NCI-H1436 (cell line): ENCODE measurements around the gene GABBR2.
"Not testable (repeated sequence)": the region's sequence is repeated elsewhere in the genome, so short reads cannot be mapped to it uniquely, and the experiment has no call there.

Source experiments
- DNase-seq: peaks from one replicate; lab custom pipeline; 2025; lab: John Stamatoyannopoulos, UW

GABBR2 gene

DNA sequence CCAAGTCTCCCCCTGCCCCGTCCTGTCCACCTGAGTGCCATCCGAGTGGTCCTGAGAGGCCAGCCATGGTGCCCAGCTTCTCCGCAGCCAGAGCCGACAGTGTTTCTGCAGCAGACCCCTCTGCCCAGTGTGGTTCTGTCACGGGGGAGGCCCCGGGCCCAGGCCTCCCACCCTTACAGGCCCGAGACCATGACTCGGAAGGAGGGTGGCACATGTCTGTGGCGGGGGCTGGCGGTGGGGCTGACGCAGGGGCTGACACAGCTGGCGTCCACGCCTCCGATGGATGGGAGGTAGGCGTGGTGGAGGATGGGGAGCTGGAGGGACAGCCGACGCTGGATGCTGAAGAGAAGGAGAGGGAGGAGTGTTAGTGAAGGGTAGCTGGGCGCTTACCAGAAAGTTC, 418.3 kb downstream of the GABBR2 start:
- DNase-seq, result no peak

DNA sequence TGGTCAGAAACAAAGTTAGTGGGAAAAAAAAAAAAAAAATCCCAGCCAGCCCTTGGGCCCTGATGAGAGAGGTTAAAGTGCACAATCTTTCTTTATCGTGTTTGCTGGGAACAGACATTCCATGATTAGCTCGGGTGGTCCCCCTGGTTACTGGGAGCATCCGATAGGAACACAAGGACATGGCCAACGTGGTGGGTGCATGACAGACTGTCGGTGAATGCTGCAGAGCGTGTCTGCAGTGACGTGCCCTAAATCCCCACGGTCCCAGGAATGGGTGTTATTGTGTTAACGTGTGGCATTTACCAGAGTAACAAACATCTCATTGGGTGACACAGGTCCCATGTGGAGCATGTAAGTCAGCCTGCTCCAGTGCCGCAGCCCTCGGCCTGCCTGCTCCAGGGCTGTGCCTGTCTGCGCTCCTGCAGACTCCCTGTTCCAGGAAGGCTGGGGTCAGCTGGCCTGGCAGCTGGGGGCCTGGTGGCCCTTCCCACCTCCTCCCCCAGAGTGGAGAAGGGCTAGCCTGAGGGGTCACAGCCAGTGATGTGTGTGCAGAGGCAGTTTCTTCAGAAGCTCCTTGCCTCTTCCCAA, 419.0 kb downstream of the GABBR2 start:
- no peak for DNase-seq

DNA sequence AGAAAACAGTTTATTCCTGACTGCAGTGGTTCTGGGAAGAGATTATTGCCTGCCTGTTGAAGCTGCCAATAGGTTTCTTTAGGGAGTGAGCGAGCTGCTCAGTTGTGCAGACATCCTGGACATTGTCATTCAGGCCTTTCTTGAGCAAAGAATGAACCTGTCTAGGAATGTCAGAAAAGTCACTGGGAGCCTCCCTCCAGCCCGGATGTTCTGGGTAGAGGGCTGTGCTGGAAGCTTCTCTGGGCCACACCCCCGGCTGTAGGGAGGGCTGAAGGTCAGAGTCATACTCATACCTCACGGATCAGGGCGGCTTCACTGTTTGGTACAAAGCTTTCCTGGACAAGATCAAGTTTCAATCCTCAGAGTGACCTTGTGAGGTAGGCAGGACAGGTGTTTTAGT, 419.9 kb downstream of the GABBR2 start:
- DNase-seq, result no peak

DNA sequence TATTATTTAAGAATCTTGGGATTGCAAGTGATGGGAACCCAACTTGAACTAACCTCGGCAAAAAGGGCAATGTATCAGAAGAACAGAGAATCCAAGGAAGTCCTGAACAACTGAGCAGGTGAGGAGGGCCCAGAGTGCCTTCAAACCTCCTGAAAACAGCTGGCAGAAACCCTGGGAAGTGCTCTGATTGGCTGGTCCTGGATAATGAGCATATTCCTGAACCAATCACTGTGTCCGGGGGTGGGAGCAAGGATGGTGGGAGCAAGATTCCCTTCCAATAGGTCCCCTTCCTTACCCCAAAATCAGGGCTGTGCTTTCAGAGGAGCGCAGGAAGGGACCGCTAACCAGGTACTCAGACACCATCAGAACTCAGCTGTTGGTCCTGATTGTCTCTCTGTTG, 421.4 kb downstream of the GABBR2 start:
- DNase-seq, result no peak

DNA sequence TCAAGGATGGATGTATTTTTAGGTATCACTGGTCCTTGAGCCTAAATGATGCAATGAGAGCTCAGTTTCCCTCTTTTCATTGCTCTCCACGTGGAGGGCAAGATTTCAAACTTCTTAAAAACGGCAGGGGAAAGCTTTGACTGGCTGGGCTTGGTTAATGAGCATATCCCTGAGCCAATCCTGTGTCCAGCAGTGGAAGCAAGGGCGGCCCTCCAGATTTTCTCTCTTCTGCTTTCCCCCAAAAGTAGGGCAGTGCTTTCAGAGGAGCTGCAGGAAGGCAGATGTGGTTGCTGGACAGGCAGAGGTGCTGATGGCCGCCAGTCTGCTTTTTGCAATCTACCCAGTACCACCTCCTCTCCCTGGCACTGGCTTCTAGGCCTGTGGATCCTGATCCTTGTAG, 423.3 kb downstream of the GABBR2 start:
- no peak for DNase-seq

DNA sequence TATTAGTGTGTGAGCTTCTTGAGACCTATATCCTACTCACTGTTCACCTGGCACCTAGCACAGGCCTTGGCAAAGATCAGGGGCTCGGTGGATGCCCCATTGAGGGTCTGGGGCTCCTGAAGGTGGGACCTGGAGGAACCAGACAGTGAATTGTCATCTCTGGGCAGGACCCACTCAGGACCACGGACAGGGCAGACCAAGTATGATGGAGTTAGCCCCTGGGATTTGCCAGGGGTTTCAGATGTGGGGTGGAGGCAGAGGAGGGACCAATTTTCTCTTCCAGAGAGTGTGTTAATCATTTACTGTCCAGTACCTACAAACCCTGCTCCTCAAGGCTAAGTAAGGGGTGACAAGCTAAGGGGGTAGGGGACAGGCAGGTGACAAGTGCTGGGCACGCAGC, 424.0 kb downstream of the GABBR2 start:
- no peak for DNase-seq

DNA sequence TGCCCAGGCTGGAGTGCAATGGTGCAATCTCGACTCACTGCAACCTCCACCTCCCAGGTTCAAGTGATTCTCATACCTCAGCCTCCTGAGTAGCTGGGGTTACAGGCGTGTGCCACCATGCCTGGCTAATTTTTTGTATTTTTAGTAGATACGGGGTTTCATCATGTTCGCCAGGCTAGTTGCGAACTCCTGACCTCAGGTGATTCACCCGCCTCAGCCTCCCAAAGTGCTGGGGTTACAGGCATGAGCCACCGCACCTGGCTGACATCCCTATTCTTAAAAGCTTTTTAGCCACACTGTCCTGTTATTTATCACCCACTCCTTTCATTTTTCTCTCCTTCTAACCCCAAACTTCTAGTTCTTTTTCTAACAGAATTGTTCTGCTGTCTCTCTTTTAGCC, 425.6 kb downstream of the GABBR2 start:
- DNase-seq, result not testable (repeated sequence)

DNA sequence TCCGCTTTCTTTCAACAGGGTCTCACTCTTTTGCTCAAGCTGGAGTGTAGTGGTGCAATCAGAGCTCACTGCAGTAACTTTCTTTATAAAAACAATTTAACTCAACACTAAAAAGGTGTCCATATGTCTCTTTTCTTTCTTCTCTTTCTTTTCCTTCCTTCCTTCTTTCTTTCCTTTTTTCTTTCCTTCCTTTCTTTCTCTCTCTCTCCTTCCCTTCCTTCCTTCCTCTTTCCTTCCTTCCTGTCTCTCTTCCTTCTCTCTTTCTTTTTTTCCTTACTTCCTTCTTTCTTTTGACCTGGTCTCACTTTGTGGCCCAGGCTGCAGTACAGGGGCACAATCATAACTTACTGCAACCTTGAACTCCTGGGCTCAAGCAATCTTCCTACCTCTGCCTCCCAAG, 427.5 kb downstream of the GABBR2 start:
- DNase-seq, result no peak

DNA sequence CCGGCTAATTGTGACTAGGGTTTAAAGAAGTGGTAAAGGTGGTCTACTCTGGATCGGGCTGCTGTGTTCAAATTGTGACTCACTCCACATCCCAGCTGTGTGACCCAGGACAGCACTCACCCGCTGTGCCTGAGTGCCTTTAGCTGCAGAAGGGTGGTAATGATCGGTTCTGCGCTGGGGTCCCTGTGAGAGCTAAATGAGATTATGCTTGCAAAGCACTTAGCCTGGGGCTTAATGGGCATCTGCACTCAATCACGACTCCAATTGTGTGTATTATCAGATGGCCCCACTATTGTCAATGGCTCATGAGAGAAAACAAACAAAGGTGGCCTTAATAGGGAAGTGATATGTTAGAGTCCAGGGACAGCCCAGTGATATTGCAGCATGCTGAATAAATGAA, 428.2 kb downstream of the GABBR2 start:
- peak; percentile 79 for DNase-seq

DNA sequence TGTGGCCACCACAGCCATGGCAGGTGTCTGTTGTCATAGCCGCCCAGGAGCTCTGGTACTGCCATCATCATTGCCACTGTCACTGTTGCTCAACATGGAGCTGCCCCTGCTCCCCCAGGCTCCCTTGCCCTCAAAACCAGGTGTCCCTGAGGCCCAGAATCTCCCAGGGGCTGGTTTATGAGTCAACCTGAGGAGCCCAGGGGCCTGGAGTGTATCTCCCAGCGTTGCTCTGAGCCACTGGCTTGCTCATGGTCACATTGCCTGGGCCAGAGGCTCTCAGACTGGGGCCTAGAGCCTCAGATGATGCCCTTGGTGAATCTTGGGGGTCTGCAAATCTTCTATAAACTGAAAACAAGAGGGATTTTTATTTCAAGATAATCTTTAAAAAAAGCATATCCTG, 428.6 kb downstream of the GABBR2 start:
- no peak for DNase-seq

DNA sequence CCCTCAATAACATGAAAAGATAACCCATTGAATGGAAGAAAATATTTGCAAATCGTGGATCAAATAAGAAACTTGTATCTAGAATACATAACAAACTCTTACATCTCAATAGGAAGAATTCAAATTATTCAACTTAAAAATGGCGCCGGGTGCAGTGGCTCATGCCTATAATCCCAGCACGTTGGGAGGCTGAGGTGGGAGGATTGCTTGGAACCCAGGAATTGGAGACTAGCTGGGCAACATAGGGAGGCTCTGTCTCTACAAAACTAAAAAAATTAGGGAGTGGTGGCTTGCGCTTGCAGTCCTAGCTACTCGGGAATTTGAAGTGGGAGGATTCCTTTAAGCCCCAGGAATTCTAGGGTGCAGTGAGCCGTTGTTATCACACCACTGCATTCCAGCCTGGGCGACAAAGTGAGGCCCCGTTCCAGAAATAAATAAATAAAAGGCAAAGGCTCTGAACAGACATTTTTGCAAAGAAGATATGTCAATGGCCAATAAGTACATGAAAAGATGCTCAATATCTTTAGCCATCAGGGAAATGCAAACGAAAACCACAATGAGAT, 431.7 kb downstream of the GABBR2 start:
- no peak for DNase-seq

DNA sequence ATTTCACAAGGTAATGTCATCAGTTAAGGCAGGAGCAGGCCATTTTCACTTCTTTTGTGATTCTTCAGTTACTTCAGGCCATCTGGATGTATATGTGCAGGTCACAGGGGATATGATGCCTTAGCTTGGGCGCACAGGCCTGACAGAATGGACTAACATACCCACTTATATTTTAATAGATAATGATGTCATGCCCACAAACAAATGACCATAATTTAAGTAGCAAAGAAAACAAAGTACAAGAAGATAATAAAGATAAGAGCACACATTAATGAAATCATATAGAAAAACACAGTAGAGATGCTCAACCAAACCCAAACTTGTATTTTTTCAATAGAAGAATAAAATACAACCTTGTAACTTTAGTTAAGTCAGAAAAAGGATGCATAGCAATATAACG, 433.6 kb downstream of the GABBR2 start:
- DNase-seq, result no peak

DNA sequence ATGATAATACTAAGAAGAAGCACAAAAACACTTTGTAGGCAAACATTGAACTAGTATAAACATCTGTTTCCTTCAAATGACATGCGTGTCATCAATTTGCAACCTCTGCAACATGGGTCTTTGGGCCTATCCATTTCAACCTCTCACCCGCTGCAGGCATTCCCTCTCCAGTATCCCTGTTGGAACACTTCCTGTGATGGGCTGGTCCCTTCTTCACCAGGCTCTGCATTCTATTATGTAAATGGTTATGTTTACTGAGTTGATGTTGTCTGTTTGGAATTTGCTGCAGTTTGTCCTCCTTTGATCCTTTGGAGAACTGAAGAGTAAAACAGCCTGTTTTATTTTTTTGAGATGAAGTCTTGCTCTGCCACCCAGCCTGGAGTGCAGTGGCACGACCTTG, 436.7 kb downstream of the GABBR2 start:
- no peak for DNase-seq

DNA sequence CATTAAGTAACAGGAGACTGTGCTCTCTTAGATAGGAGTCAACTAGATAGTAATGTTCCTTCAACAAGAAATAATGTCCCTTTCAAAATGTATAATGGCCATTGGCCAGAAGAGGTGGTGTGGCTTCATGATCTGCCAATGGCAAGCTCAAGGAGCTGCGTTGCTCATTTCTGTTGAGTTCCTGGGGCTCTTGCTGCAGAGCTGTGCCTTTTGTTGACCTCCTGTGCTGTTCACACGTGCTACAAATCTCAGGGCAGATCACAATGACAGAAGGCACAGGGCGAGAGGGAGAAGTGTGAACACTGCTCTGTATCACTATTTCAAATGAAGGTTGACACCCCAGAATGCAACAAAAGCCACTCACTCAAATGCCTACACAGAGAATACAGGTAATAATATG, 437.3 kb downstream of the GABBR2 start:
- DNase-seq, result no peak

DNA sequence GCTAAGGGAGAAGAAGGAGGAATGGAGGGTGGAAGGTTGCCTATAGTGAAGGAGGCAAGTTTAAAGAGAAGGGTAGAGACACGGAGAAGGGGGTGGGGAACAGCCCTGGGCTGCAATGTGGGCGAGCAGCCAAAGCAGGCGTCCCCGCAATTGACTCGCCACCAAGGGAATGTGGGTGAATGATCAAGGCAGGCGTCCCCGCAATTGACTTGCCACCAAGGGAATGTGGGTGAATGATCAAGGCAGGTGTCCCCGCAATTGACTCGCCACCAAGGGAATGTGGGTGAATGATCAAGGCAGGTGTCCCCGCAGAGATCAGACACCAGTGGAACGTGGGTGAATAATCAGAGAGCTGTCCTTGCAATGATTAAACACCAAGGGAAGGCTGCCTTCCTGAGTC, 438.5 kb downstream of the GABBR2 start:
- not testable (repeated sequence) for DNase-seq

DNA sequence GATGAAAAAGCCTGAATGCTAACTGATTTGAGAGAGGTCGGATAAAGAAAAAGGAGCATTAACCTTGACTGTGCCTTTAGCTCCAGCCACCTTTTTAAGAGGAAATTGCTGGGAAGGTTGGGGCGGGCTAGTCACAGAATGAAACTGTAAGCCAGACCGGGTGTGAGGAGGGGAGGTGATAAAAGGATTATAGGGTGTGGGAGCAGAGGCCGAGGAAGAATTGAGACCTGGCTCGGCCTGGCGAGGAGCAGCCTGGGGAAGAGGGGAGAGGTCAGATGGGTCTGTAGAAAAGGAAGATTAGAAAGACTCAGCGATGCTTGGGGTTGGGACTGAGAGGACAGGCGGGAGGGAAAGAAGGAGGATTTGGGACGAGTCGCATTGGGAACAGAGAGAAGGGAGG, 439.1 kb downstream of the GABBR2 start:
- DNase-seq, result not testable (repeated sequence)

DNA sequence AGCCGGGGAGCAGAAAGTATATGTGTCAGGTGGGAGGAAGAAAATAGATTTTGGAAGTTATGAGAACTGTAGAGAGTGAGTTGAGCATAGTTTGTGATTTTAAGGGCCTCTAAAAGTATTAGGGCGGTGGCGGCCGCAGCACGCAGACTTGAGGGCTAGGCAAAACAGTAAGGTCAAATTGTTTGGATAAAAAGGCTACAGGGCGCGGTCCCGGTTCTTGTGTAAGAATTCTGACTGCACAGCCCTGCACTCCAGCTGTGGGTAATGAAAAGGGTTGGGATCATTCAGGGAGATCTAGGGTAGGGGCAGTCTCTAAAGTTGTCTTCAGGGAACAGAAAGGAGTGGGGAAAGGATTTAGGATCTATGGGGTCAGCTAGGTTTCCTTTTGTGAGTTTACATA, 441.2 kb downstream of the GABBR2 start:
- not testable (repeated sequence) for DNase-seq

DNA sequence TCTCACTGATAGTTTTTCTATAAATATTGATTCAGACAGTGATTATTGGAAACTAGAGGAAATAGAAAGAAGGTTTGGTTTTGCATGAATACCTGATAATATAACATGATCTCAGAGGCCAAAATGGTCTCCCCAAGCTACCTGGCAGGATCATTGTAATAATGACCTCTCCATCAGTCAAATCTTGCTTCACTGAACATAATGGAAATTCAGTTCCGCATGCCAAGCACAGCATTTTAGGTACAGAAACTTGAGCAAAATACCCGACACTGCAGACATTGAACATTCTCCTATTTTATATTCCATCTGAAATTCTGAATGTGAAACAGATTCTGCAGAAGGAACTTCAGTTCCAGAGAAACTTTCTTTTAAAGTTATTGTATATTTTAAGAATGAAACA, 444.2 kb downstream of the GABBR2 start:
- DNase-seq, result no peak

DNA sequence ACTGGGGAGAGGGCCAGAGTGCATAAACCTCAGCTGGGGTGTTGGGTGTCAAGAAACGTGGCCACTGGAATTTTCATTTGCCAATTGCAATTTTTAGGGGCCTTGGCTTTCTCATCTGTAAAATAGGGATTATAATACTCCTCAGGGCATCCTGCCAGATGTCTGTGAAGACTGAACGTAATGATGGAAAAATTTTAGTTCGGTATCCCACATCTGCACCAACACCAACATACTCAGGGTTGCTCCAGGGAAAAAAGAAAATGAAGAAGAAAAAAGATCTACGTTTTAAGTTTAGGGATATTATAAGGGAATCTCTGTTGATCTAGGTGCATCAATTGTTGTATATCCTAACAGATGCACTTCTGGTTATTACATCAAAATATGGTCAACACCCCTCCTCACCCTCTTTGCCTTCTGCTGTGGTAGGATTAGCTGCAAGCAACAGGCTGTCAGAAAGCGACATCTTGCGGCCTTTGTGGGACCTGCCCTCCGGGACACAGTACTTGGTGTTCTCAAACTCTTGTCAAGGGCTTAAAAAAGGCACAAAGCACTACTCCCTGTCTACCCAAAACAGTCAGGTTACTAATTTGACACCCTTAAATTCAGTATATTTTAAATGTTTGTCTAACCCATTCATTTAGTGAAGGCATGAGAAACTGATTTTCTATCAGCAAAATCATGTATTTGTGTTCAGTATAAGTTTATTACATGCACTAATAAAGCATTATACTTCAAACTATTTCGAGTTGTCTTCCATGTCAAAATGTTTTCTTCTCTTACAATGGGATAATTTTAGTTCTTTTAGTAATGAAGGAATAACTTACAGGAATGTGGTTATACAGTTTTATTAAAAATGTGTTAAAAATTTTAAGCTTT, 445.0 kb downstream of the GABBR2 start:
- peak; percentile 80 for DNase-seq

DNA sequence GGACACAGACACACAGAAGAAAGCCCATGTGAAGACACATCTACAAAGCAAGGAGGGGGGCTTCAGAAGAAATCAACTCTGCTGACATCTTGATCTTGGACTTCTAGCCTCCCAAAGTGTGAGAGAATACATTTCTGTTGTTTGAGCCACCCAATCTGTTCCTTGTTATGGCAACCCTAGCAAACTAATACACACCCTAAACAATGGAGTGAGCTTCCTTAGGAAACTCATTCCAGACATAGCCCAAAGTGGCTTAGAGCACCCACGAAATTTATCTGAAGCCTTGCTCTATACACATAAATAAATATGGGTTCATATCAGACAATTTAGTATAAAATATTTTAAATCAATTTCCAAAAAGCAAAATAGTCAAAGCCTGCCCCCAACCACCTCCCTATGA, 445.7 kb downstream of the GABBR2 start:
- no peak for DNase-seq

DNA sequence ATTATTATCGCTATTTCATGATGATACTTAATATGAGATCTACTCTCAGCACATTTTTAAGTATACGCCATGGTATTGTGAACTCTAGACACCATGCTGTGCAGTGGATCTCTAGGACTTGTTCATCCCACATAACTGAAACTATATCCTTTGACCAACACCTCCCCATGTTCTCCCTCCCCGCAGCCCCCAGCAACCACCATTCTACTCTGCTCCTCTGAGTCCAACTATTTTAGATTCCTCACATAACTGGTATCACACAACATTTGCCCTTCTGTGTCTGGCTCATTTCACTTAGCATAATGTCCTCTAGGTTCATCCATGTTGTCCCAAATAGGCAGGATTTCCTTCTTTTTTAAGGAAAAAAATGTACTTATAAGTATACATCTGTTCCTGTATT, 446.7 kb downstream of the GABBR2 start:
- no peak for DNase-seq

DNA sequence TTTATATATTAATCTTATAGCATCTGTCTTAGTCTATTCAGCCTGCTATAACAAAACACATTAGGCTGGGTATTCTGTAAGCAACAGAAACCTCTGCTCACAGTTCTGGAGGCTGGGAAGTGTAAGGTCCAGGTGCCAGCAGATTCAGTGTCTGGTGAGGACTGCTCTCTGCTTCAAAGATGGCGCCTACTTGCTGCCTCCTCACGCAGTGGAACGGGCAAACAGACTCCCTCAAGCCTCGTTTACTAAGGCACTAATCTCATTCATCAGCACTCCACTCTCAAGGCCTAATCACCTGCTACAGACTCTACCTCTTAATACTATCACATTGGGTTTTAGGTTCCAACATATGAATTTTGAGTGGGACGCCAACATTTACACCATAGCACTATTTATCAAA, 448.1 kb downstream of the GABBR2 start:
- no peak for DNase-seq

DNA sequence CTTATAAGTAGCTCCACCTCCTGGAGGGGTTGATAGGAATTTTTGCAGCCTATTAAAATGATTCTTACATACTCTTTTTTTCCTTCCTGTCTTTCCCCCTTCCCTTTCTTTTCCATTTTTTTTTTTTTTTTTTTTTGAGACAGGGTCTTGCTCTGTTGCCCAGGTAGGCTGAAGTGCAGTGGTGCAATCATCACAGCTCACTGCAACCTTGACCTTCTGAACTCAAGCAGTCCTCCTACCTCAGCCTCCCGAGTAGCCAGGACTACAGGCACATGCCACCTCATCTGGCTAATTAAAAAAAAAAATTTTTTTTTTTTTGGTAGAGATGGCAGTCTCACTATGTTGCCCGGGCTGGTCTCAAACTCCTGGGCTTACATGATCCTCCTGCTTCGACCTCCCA, 448.9 kb downstream of the GABBR2 start:
- DNase-seq, result no peak

DNA sequence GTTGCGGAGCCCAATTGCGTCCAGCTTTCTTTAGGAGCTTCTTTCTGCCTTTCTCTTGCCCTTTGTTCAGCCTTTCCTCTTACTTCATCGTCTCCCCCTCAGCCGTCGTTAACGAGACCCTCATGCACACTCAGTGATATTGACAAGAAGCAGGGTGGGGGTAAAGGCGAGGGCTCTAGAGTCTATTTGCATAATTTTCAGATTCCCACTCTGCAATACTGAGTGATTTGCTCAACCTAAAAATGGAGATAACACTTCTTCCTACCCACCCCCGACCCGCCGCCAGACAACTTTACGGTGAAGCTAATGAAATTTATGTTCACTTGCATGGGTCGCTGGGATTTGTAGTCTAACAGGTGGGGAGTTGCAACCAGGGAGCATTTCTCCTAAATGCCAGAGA, 452.0 kb downstream of the GABBR2 start:
- peak; percentile 4 for DNase-seq
